GM12892 (cell line): ENCODE results near the gene SRGAP2B.
"Not testable (repeated sequence)": the region's sequence is repeated elsewhere in the genome, so short reads cannot be mapped to it uniquely, and the experiment has no call there.

ENCODE experiments used
- POLR2A ChIP-seq: IDR thresholded peaks from 2 replicates; pipeline ENCODE4 v1.6.1; 2011; ENCODE audit warnings: low read depth, low read length, control low read depth
- POLR2AphosphoS5 ChIP-seq: IDR thresholded peaks from 2 replicates; pipeline ENCODE4 v1.6.1; 2011; ENCODE audit warnings: low read depth, low read length, control low read depth

DNA sequence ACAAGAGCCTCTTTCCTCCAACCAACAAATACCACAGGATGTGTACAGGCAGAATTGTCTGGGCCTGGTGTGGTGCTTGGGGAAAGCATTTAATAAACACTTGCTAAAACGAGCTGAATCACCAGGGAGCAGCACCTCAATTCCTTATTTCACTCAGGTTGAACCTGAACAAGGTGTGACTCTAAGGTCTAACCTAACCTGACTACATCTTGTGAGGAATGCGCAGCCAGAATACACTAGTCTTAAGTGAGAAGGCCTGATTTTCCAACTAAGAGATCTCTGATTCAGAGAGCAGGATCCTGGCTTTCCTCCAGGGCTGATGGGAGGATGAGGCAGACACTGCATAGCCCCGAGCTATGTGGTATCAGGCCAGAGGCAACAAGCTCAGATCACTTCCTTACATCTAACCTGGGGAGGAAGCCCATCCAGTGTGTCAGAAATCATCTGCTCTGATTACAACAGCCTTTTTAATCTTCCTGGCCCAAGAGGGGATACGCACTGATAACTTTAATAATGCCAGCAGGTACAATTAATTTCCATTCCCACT lies 158.9 kb downstream of the SRGAP2B start:
- TF ChIP-seq POLR2A, POLR2AphosphoS5: not testable (repeated sequence)
